Hepatocyte (in vitro differentiated cells): ENCODE results near the gene QRFP.

Experiments used
- EZH2 ChIP-seq: fragments of 200-600 bp; sonication (generic); IDR thresholded peaks from 2 replicates; pipeline ENCODE4 v1.6.1; 2016; ENCODE audit warnings: antibody characterized with exemption, mild to moderate bottlenecking, borderline replicate concordance
- EZH2phosphoT487 ChIP-seq: fragments of 200-600 bp; sonication (generic); IDR thresholded peaks from one replicate; pipeline ENCODE4 v1.6.1; 2018; ENCODE audit warnings: antibody characterized with exemption, mild to moderate bottlenecking, low read depth, moderate library complexity; ENCODE audit not compliant: unreplicated experiment, severe bottlenecking
- TF ChIP-seq, protein P1 (sequence below): fragments of 200-600 bp; sonication (generic); IDR thresholded peaks from 2 replicates; pipeline ENCODE4 v1.5.1; 2016; ENCODE audit warnings: antibody characterized with exemption, mild to moderate bottlenecking; ENCODE audit not compliant: poor library complexity

DNA sequence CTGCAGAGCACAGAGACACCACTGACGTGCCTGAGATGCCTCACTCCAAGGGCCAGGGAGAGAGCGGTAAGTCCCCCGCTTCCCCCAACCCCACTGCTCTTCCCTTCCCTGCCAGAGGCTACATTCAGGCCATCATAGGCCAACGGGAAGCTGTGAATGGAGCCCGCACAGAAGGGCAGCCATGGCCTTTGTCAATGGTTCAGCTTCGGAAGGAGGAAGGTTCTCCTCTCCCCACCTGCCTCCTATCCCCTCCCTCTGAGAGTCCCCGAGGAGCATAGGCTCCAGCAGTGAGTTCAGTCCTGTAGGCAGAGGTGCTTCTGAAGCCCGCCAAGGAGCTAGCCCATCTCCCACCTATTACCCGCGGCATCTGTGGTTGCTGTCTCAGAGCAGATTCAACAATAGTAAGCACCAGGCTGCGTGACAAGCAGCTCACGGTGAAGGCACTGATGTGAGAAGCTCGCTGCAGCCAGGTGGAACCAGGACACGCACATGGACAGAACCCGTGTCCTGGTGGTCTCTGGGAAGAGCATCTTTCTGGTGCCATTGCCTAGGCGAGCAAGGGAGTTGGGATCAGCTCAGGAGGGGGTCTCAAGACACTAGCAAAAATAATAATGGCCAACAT lies 15.9 kb downstream of the QRFP start:
- TF ChIP-seq EZH2phosphoT487 (no peak), EZH2 (no peak)
- TF ChIP-seq, protein P1, sequence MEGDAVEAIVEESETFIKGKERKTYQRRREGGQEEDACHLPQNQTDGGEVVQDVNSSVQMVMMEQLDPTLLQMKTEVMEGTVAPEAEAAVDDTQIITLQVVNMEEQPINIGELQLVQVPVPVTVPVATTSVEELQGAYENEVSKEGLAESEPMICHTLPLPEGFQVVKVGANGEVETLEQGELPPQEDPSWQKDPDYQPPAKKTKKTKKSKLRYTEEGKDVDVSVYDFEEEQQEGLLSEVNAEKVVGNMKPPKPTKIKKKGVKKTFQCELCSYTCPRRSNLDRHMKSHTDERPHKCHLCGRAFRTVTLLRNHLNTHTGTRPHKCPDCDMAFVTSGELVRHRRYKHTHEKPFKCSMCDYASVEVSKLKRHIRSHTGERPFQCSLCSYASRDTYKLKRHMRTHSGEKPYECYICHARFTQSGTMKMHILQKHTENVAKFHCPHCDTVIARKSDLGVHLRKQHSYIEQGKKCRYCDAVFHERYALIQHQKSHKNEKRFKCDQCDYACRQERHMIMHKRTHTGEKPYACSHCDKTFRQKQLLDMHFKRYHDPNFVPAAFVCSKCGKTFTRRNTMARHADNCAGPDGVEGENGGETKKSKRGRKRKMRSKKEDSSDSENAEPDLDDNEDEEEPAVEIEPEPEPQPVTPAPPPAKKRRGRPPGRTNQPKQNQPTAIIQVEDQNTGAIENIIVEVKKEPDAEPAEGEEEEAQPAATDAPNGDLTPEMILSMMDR, result no peak
